Uterus (tissue), 4 donors: Measurements from ENCODE around the gene GH1. TPM values are rescaled to one million over a fixed set of nuclear protein-coding genes. Genes with fewer than 3 reads are reported as not detected.
"Not testable (repeated sequence)": the region's sequence is repeated elsewhere in the genome, so short reads cannot be mapped to it uniquely, and the experiment has no call there.

Source experiments
- DNase-seq, 2 donors: peaks; one replicate each; pipeline ENCODE4 v3.0.0-alpha.2; 2019 to 2020
- H3K27ac ChIP-seq, 2 donors: fragments of 200-600 bp; sonication (generic); 1 replicate in 1 of 2; 2 replicates in 1 of 2; pipeline ENCODE4 v1.5.1; 2016 to 2018
- H3K27me3 ChIP-seq, 2 donors: fragments of 200-600 bp; sonication (generic); one replicate each; pipeline ENCODE4 v1.5.1; 2018 to 2019; ENCODE audit warnings: control low read depth in 1 of 2
- H3K36me3 ChIP-seq, 2 donors: fragments of 200-600 bp; sonication (generic); one replicate each; pipeline ENCODE4 v1.5.1; 2019; ENCODE audit warnings: control low read depth in 1 of 2
- H3K4me1 ChIP-seq, 2 donors: fragments of 200-600 bp; sonication (generic); one replicate each; pipeline ENCODE4 v1.5.1; 2018 to 2019; ENCODE audit warnings: control low read depth in 1 of 2
- H3K4me3 ChIP-seq, 2 donors: fragments of 200-600 bp; sonication (generic); 1 replicate in 1 of 2; 2 replicates in 1 of 2; pipeline ENCODE4 v1.5.1; 2018 to 2019; ENCODE audit warnings: mild to moderate bottlenecking in 1 of 2
- H3K9me3 ChIP-seq, 2 donors: fragments of 200-600 bp; sonication (generic); one replicate each; pipeline ENCODE4 v1.5.1; 2019; ENCODE audit warnings: control low read depth in 1 of 2
- CTCF ChIP-seq, 4 experiments: fragments of 200-600 bp in 2 of 4; fragments of 450-650 bp in 2 of 4; sonication (generic) in 2 of 4; IDR thresholded peaks; one replicate each; pipeline ENCODE4 v1.5.1; 2016 to 2019; ENCODE audit warnings: antibody characterized with exemption in 4 of 4, mild to moderate bottlenecking in 2 of 4, moderate library complexity in 1 of 4
- POLR2A ChIP-seq, 2 donors: fragments of 450-650 bp; IDR thresholded peaks; one replicate each; pipeline ENCODE4 v1.6.1; 2016; ENCODE audit warnings: antibody characterized with exemption in 2 of 2, mild to moderate bottlenecking in 1 of 2, moderate library complexity in 1 of 2
- intact Hi-C: fragments of 100-400 bp; cut with DNase I; formaldehyde crosslinking; loops from one replicate; pipeline ENCODE4 v1.15.1; 2023; ENCODE audit warnings: low total_unique reads
- total RNA-seq, 4 donors: library from RNA; depleted of rRNA in 3 of 4; stranded (reverse); fragments of >200 nt in 3 of 4; gene quantifications; one replicate each; pipeline versions ENCODE4 v1.1.0 to v1.2.4, GENCODE V29; 2014 to 2023
- donor health status: DM: yes; HTN: yes; CAD: no.

Gene GH1
- total RNA-seq, 4 donors from 2014 or later, result not detected

GRCh38 chr17:63926164-63926563 is 7.5 kb upstream of the GH1 start:
- intact Hi-C loops, result no loop called here
- Histone ChIP-seq H3K36me3 (no peaks in the 10 kb centered on the region), H3K9me3 (no peaks in the 10 kb centered on the region), H3K4me1 (no peaks in the 10 kb centered on the region), H3K27me3 (no peaks in the 10 kb centered on the region), H3K27ac (no peak overlapping the region), H3K4me3 (no peak overlapping the region)
- no peak for DNase-seq
- TF ChIP-seq POLR2A (IDR thresholded peaks at IDR 0.05), result no peak
- TF ChIP-seq CTCF (IDR thresholded peaks at IDR 0.05), result no peak

- no peak for DNase-seq
- Histone ChIP-seq H3K27me3 (no peaks in the 10 kb centered on the region), H3K27ac (no peak overlapping the region), H3K4me3 (no peak overlapping the region), H3K4me1 (no peaks in the 10 kb centered on the region), H3K36me3 (no peaks in the 10 kb centered on the region), H3K9me3 (no peaks in the 10 kb centered on the region)
- TF ChIP-seq CTCF (IDR thresholded peaks at IDR 0.05), result no peak
- TF ChIP-seq POLR2A (IDR thresholded peaks at IDR 0.05), result no peak
- intact Hi-C loops, result no loop called here
Observed at GRCh38 chr17:63925615-63926014, 7.0 kb upstream of the GH1 start.

GRCh38 chr17:63922402-63922801 is 3.8 kb upstream of the GH1 start:
- intact Hi-C loops, result not testable (repeated sequence)

GRCh38 chr17:63920779-63921178 is 2.1 kb upstream of the GH1 start:
- intact Hi-C loops, H3K27me3 ChIP-seq, H3K27ac ChIP-seq, H3K9me3 ChIP-seq, H3K4me3 ChIP-seq, H3K4me1 ChIP-seq, DNase-seq, H3K36me3 ChIP-seq: not testable (repeated sequence)

More at GRCh38 chr17:63922402-63922801, 3.8 kb upstream of the GH1 start:
- not testable (repeated sequence) for H3K9me3 ChIP-seq, H3K27me3 ChIP-seq, H3K4me3 ChIP-seq, H3K36me3 ChIP-seq, H3K27ac ChIP-seq, DNase-seq, H3K4me1 ChIP-seq

- H3K36me3 ChIP-seq, H3K9me3 ChIP-seq, DNase-seq, H3K27ac ChIP-seq, intact Hi-C loops, H3K4me3 ChIP-seq, H3K27me3 ChIP-seq, H3K4me1 ChIP-seq: not testable (repeated sequence)
Observed at GRCh38 chr17:63920050-63920449, 1.4 kb upstream of the GH1 start.

- DNase-seq, result peak; percentile 41
- TF ChIP-seq POLR2A (IDR thresholded peaks at IDR 0.05) (no peak), CTCF (IDR thresholded peaks at IDR 0.05) (peak; percentile 77 to 91 (median 84))
- Histone ChIP-seq H3K36me3 (no peaks in the 10 kb centered on the region), H3K27me3 (no peaks in the 10 kb centered on the region), H3K4me1 (no peaks in the 10 kb centered on the region), H3K27ac (no peak overlapping the region), H3K4me3 (no peak overlapping the region), H3K9me3 (no peaks in the 10 kb centered on the region)
- intact Hi-C loops, result loop anchor here (10.0 kb wide), 1 partner anchor 215 kb away; the partner anchor contains the start of gene ERN1
Observed at GRCh38 chr17:63919311-63919723, 678 bp upstream of the GH1 start.

- H3K36me3 ChIP-seq, result no peaks in the 10 kb centered on the region
- no peak overlapping the region for H3K4me3 ChIP-seq
- no peaks in the 10 kb centered on the region for H3K27me3 ChIP-seq
- no peaks in the 10 kb centered on the region for H3K9me3 ChIP-seq
- DNase-seq, result no peak
- no peaks in the 10 kb centered on the region for H3K4me1 ChIP-seq
- no peak overlapping the region for H3K27ac ChIP-seq
- TF ChIP-seq CTCF (IDR thresholded peaks at IDR 0.05) (no peak), POLR2A (IDR thresholded peaks at IDR 0.05) (no peak)
- intact Hi-C loops, result loop anchor here (10.0 kb wide), 1 partner anchor 216 kb away; the partner anchor contains the start of gene ERN1
Observed at GRCh38 chr17:63918305-63918704, 334 bp downstream of the GH1 start.
